HK-2 (cell line): Measurements from ENCODE around the gene TXNDC17.
A peak's percentile ranks its signal among the peaks of the same experiment; 100 is the strongest.
"Not testable (repeated sequence)": the region's sequence is repeated elsewhere in the genome, so short reads cannot be mapped to it uniquely, and the experiment has no call there.

Source experiments
- DNase-seq: peaks from one replicate; pipeline ENCODE4 v3.0.0-alpha.2; 2018; ENCODE audit not compliant: unreplicated experiment

The TXNDC17 gene

DNA sequence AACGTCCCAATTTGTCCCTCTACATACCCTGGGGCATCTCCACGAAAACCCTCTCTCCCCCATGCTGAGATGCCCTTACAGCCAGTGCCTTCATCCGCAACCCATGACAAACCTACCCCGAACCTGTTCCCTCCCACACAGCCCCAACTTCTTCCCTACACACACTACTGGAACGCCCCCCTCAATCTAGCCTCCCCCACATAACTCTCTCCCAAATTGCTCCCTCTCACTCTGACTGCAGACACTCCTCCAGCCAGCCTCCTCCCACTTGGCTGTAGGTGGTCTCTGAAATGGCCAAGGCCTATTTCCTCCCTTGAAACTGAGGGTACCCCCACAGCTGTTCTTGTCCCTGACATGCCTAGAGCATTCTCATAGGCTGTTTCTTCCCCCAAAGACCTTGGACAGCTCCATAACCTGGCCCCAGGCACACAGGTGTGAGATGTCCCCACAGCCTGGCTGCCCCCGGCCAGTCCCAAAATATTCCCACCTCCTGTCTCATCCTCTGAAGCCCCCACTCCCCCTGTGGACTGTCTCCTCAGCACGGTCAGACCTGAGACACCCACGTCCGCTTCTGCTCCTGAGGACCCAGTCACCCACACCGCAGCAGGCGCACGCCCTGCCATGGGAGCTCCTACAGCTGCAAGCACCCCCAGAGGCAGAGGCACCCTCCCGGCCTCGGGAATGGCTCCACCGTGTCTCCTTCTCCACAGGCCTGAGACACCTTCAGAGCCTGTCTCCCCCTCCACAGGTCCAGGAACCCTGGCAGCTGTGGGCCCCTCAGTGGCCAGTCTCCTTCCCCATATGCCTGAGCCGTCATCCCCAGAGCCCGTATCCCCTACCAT is 4.0 kb upstream of the TXNDC17 start:
- DNase-seq, result no peak

DNA sequence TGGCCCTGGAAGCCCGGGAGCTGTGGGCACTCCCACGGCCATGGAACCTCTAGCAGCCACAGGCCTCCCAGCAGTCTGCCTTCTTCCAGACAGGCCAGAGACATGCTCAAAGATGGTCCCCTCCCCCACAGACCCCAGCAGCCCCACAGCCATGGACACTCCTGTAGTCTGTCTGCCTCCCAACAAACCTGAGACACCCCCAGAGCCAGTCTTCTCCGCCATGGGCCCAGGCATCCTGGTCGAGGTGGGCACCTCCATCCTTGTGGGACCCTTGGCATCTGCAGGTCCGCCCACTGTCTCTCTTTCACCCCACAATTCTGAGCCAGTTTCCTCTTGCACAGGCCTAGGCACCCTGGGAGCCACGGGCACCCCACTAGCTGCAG is 3.4 kb upstream of the TXNDC17 start:
- DNase-seq, result no peak

- no peak for DNase-seq
Observed at GRCh38 chr17:6638046-6638908, 2.6 kb upstream of the TXNDC17 start.

GRCh38 chr17:6639014-6639585 is 1.8 kb upstream of the TXNDC17 start:
- no peak for DNase-seq

- peak; percentile 58 for DNase-seq
Observed at GRCh38 chr17:6639586-6640535, 999 bp upstream of the TXNDC17 start.

DNA sequence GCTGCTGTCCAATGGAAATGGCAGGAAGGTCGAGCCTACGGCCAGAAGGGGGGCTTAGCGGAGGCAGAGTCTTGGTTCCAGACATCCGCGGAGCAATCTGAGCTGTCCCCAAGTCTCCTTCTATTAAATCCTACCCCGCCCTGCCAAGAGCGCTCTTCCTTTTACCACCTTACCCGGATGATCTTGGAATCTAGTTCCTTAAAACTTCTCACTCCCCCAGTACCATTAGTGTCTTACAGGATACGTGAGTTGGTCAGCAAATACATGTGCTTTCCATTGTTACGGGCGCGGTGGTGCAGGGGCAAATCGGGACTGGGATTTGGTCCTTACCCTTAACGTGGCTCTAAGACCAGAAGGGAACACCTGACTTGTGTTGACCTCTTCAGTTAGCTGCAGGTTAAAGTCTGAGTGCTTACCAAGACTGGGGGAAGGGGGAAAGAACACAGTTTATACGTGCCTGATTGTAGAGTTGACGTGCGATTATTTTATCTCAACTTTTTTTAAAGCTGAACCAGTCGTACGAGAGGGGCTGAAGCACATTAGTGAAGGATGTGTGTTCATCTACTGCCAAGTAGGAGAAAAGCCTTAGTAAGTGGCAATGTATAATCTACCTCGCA is 495 bp downstream of the TXNDC17 start:
- peak; percentile 44 for DNase-seq

DNA sequence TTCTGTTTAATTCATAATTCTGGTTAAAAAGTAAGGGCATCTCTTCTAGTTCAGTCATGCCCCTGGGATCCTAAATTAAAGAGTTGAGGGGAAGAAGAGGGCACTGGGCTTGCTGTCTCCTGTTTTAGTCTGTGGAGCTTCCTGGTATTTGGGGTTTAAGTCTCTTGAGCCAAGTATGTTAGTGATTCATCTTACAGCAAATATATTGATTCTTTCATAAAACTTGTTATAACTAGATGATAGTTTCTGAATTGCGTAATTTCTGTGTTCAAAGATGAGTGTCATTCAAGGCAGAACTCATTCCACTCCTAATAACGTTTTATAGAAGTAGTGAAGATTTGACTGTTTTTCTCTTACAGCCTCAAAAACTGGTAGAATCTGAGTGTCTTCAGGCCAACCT is 1.7 kb downstream of the TXNDC17 start:
- no peak for DNase-seq

GRCh38 chr17:6643451-6644125 is 2.7 kb downstream of the TXNDC17 start:
- no peak for DNase-seq

GRCh38 chr17:6648181-6648580 is 7.3 kb downstream of the TXNDC17 start:
- DNase-seq, result no peak

- peak; percentile 98 for DNase-seq
Observed at GRCh38 chr17:6651354-6651918, 10.6 kb downstream of the TXNDC17 start, which contains the start of the genes C17orf100 and MED31. C17orf100 (plus strand) TSS chr17:6651762; CDS start chr17:6651914, 152 bp downstream. MED31 (minus strand) TSS chr17:6651605; CDS start chr17:6651528, 77 bp downstream.

DNA sequence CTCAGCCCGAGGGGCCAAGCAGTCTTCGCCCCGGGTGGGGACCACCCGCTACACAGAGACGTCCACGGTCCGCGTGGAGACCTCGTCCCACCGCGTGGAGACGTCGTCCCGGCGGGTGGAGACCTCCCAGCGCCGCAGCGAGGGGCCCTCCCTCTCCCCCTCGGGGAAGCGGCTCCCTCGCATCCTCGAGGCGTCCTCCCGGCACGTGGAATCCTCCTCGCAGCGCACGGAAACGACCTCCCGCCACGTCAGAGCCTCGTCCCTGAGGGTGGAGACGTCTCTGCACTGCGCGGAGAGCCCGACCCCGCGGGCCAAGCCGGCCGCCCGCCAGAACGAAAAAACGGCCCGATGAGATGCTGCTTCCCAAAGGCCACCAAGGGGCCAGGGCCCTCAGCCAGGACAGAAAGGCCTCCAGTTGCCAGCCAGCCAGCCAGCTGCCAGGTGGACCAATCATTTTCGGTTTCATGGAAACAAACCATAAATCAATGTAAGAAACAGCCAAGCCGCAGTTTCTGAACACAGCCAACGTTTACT is 11.1 kb downstream of the TXNDC17 start:
- DNase-seq, result peak; percentile 68

DNA sequence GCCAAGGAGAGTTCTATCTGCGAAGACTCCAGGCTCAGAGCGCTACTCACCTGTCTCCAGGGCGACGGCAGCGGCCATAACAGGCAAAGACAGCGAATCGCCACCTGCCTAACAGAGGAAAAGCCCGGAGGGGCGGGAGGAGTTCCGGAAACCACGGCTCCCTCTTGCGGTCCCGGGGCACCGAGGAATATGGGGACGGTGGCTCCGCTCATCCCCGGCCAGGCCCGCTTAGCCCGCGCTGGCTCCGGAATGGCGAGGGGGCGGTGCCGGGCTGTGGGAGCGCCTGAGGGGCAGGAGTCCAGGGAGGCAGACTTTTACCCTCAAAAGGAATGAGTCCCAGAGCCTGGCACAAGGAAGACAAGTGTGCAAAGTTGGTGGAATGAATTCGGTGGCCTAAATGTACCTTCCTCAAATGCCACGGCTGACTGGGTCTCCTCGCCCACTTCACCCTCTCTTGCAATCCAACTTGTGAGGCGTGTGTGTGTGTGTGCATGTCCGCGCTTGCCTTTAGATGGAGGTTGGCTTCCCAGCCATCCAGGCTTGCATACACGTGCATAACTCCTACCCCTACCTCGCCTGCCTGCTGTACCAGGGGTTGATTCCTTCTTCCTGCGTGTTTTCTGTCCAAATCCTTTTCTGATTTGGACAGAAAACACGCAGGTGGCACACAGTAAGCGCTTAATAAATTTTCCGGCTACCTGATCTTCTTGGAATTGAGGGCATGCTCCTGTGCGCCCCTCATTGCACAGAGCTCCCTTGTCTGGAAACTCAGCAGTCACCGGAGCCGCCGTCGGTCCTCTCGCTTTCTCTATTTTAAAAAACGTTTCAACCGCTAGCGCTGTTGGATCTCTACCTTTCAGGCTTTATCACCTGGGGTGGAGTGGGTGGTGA is 14.2 kb downstream of the TXNDC17 start:
- peak; percentile 55 for DNase-seq

DNA sequence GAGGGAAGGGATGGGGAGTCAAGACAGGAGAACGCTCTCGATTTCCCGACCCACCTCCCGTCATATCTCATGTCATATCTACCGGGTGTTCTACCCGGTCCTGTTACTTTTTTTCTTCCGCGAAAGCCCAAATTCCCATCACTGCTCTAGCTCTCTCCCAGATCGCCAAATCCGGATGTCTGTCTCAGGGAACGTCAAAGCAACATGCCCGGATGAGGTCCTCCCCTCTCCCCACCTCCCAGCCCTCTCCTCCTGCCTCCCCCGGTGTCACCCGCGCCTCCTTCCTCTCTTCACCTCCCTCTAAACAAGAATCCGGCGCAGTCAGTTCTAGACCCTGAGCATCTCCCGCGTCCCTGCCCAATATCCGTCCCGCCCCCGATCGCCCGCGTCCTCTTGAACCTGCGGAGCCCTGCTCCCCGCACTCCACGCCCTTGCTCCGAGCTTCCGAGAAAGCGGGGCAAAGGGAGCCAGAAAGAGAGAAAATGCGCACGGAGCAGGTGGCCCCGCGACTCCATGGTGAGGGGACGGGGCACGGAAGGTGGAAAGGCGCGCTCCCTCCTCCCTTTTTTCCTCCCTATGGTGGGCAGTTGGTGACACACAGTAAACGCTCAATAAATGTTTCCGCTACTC is 15.0 kb downstream of the TXNDC17 start:
- not testable (repeated sequence) for DNase-seq

GRCh38 chr17:6656797-6657632 is 16.2 kb downstream of the TXNDC17 start:
- DNase-seq, result not testable (repeated sequence)

DNA sequence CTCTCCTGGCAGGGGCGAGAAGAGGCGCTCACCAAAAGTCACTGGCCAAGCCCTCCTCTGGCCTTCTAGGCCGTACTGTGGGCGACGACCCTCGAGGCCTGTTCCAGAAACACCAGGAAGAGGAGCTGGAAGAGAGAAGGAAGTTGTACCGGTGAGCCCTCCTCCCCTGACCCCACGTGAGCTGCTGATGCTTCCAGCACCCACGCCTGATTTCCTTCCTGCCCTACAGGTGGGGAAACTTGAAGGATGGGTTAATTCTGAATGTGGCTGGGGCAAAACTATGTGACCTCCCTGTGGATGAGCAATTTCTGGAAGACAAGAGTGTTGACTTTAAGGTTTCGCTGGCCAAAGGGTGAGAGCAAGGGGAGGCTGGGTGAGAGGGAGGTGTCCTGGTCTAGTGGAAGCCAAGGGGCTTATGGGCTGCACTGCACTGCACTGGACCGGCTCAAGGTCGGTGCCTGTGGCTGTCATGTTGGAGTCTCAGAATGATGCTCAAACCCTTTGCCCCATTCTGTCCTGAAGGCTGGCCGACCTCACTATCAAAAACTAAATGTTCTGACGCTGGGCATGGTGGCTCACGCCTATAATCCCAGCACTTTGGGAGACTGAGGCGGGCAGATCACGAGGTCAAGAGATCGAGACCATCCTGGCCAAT is 16.9 kb downstream of the TXNDC17 start:
- no peak for DNase-seq

GRCh38 chr17:6658411-6658810 is 17.6 kb downstream of the TXNDC17 start:
- not testable (repeated sequence) for DNase-seq
